ENCODE measurements around the gene TNNI2. TPM values are rescaled to one million over a fixed set of nuclear protein-coding genes. Genes with fewer than 3 reads are reported as not detected.

TNNI2 gene
- total RNA-seq, 1 donor from 2014 or later, result 0.26 TPM

- peaks cover 3% of the 10 kb centered on the region for H3K27me3 ChIP-seq (ENCODE audit: control insufficient read depth, insufficient read depth, low read length)
- DNase-seq (ENCODE audit: low read depth) (no peak), FAIRE-seq (no peak)
- H3K4me3 ChIP-seq (ENCODE audit: low read depth, low read length), result no peak overlapping the region
- H3K36me3 ChIP-seq (ENCODE audit: control insufficient read depth, insufficient read depth, low read length), result no peaks in the 10 kb centered on the region
- TF ChIP-seq CTCF (IDR thresholded peaks at IDR 0.05; ENCODE audit: insufficient read depth, low read length, severe bottlenecking), result no peak
These were observed 28.6 kb downstream of the TNNI2 start for GRCh38 chr11:1867381-1867780.

GRCh38 chr11:1868056-1868635, 29.4 kb downstream of the TNNI2 start:
- Histone ChIP-seq H3K36me3 (ENCODE audit: control insufficient read depth, insufficient read depth, low read length) (no peaks in the 10 kb centered on the region), H3K27me3 (ENCODE audit: control insufficient read depth, insufficient read depth, low read length) (peaks cover 3% of the 10 kb centered on the region), H3K4me3 (ENCODE audit: low read depth, low read length) (no peak overlapping the region)
- DNase-seq (ENCODE audit: low read depth), result no peak
- FAIRE-seq, result no peak
- no peak for TF ChIP-seq CTCF (IDR thresholded peaks at IDR 0.05; ENCODE audit: insufficient read depth, low read length, severe bottlenecking)

- DNase-seq (ENCODE audit: low read depth) (no peak), FAIRE-seq (no peak)
- H3K27me3 ChIP-seq (ENCODE audit: control insufficient read depth, insufficient read depth, low read length), result peaks cover 3% of the 10 kb centered on the region
- H3K36me3 ChIP-seq (ENCODE audit: control insufficient read depth, insufficient read depth, low read length), result no peaks in the 10 kb centered on the region
- H3K4me3 ChIP-seq (ENCODE audit: low read depth, low read length), result no peak overlapping the region
- TF ChIP-seq CTCF (IDR thresholded peaks at IDR 0.05; ENCODE audit: insufficient read depth, low read length, severe bottlenecking), result no peak
These were observed 30.0 kb downstream of the TNNI2 start for GRCh38 chr11:1868636-1869291.

GRCh38 chr11:1869427-1870325, 30.9 kb downstream of the TNNI2 start:
- H3K27me3 ChIP-seq (ENCODE audit: control insufficient read depth, insufficient read depth, low read length), result peaks cover 3% of the 10 kb centered on the region
- no peaks in the 10 kb centered on the region for H3K36me3 ChIP-seq (ENCODE audit: control insufficient read depth, insufficient read depth, low read length)
- FAIRE-seq, result no peak
- H3K4me3 ChIP-seq (ENCODE audit: low read depth, low read length), result no peak overlapping the region
- DNase-seq (ENCODE audit: low read depth), result no peak
- TF ChIP-seq CTCF (IDR thresholded peaks at IDR 0.05; ENCODE audit: insufficient read depth, low read length, severe bottlenecking), result peak; percentile 25

GRCh38 chr11:1870326-1870696, 31.5 kb downstream of the TNNI2 start:
- no peak for DNase-seq (ENCODE audit: low read depth)
- peaks cover 3% of the 10 kb centered on the region for H3K27me3 ChIP-seq (ENCODE audit: control insufficient read depth, insufficient read depth, low read length)
- no peak overlapping the region for H3K4me3 ChIP-seq (ENCODE audit: low read depth, low read length)
- no peak for FAIRE-seq
- no peaks in the 10 kb centered on the region for H3K36me3 ChIP-seq (ENCODE audit: control insufficient read depth, insufficient read depth, low read length)
- TF ChIP-seq CTCF (IDR thresholded peaks at IDR 0.05; ENCODE audit: insufficient read depth, low read length, severe bottlenecking), result no peak
